ENCODE results near the gene DOCK2.

Gene DOCK2

GRCh38 chr5:170110403-170111087 lies 473.5 kb downstream of the DOCK2 start:
- no peak for FAIRE-seq
- no peak for DNase-seq (ENCODE audit: low spot score)

GRCh38 chr5:170111088-170111785 lies 474.2 kb downstream of the DOCK2 start:
- FAIRE-seq, result no peak
- no peak for DNase-seq (ENCODE audit: low spot score)

- DNase-seq (ENCODE audit: low spot score) (no peak), FAIRE-seq (no peak)
Measured at GRCh38 chr5:170112876-170113521, 475.9 kb downstream of the DOCK2 start.

GRCh38 chr5:170113522-170113900 lies 476.4 kb downstream of the DOCK2 start:
- FAIRE-seq, result no peak
- DNase-seq (ENCODE audit: low spot score), result no peak

- no peak for FAIRE-seq
- no peak for DNase-seq (ENCODE audit: low spot score)
Measured at GRCh38 chr5:170114271-170114670, 477.2 kb downstream of the DOCK2 start.

- DNase-seq (ENCODE audit: low spot score) (no peak), FAIRE-seq (no peak)
Measured at GRCh38 chr5:170115925-170116324, 478.9 kb downstream of the DOCK2 start.

- no peak for FAIRE-seq
- DNase-seq (ENCODE audit: low spot score), result no peak
Measured at GRCh38 chr5:170117736-170118135, 480.7 kb downstream of the DOCK2 start.

- FAIRE-seq, result no peak
Measured at GRCh38 chr5:170120576-170120975, 483.5 kb downstream of the DOCK2 start.

GRCh38 chr5:170121321-170121720 lies 484.2 kb downstream of the DOCK2 start:
- FAIRE-seq (no peak), DNase-seq (ENCODE audit: low spot score) (no peak)

More at GRCh38 chr5:170120576-170120975, 483.5 kb downstream of the DOCK2 start:
- DNase-seq (ENCODE audit: low spot score), result no peak

GRCh38 chr5:170126061-170126460 lies 489.0 kb downstream of the DOCK2 start:
- DNase-seq (ENCODE audit: low spot score), result no peak
- no peak for FAIRE-seq

- DNase-seq (ENCODE audit: low spot score), result no peak
- FAIRE-seq, result no peak
Measured at GRCh38 chr5:170126626-170127025, 489.6 kb downstream of the DOCK2 start.

- FAIRE-seq (no peak), DNase-seq (ENCODE audit: low spot score) (no peak)
Measured at GRCh38 chr5:170131235-170131634, 494.2 kb downstream of the DOCK2 start.

- FAIRE-seq, result no peak
- DNase-seq (ENCODE audit: low spot score), result peak; percentile 59
Measured at GRCh38 chr5:170132269-170132975, 495.3 kb downstream of the DOCK2 start.
